C4-2B (cell line): ENCODE results near the gene TDRD9.

Experiments
- CTCF ChIP-seq: fragments of 450-650 bp; conservative IDR thresholded peaks from 2 replicates; pipeline ENCODE4 v1.5.1; 2017; ENCODE audit warnings: mild to moderate bottlenecking
- ZFX ChIP-seq: fragments of 450-650 bp; IDR thresholded peaks from 2 replicates; pipeline ENCODE4 v1.6.1; 2017

GRCh38 chr14:103916636-103917262 is 11.5 kb upstream of the TDRD9 start:
- TF ChIP-seq CTCF = no peak
- no peak for TF ChIP-seq ZFX
